Common myeloid progenitor, CD34-positive (primary cell): ENCODE data around the gene FBP2.

Experiments
- CTCF ChIA-PET: fragments of 350-600 bp; sonication (Branson Sonifier 250); formaldehyde crosslinking; loops from one replicate; lab custom pipeline; 2021; ENCODE audit warnings: antibody characterized with exemption; lab: Charles Lee
- POLR2A ChIA-PET: fragments of 350-600 bp; sonication (Branson Sonifier 250); formaldehyde crosslinking; loops from one replicate; lab custom pipeline; 2021; ENCODE audit warnings: antibody characterized with exemption; lab: Charles Lee
- DNase-seq, 3 donors: peaks; one replicate each; pipeline versions ENCODE4 v3.0.0 to v3.0.0-alpha.2; 2013
- H3K27ac ChIP-seq, 2 experiments: 1 replicate in 1 of 2; 2 replicates in 1 of 2; pipeline ENCODE4 v1.7.0; 2013; ENCODE audit warnings: inconsistent platforms in 2 of 2, low read length in 2 of 2, mild to moderate bottlenecking in 2 of 2, low read depth in 1 of 2, moderate library complexity in 1 of 2; ENCODE audit not compliant: severe bottlenecking in 2 of 2, insufficient read depth in 1 of 2, poor library complexity in 1 of 2
- H3K27me3 ChIP-seq, 5 experiments: replicated peaks in 2 of 5; 1 replicate in 3 of 5; 2 replicates in 2 of 5; pipeline versions ENCODE4 v1.6.1 to v1.7.0; 2013; ENCODE audit warnings: low read length in 4 of 5, mild to moderate bottlenecking in 2 of 5, moderate library complexity in 2 of 5, inconsistent platforms in 1 of 5; ENCODE audit not compliant: insufficient read depth in 5 of 5, control insufficient read depth in 4 of 5
- H3K36me3 ChIP-seq, 4 experiments: 1 replicate in 2 of 4; 2 replicates in 2 of 4; pipeline versions ENCODE4 v1.6.1 to v1.7.0; 2013; ENCODE audit warnings: low read length in 3 of 4, control low read depth in 1 of 4, mild to moderate bottlenecking in 1 of 4; ENCODE audit not compliant: control insufficient read depth in 4 of 4, insufficient read depth in 4 of 4
- H3K4me1 ChIP-seq, 4 experiments: 1 replicate in 3 of 4; 2 replicates in 1 of 4; pipeline versions ENCODE4 v1.6.1 to v1.7.1; 2013; ENCODE audit warnings: low read length in 3 of 4, mild to moderate bottlenecking in 3 of 4, control low read depth in 1 of 4, inconsistent platforms in 1 of 4, moderate library complexity in 1 of 4; ENCODE audit not compliant: control insufficient read depth in 4 of 4, insufficient read depth in 4 of 4; ENCODE audit errors: control extremely low read depth in 1 of 4
- H3K4me3 ChIP-seq, 7 experiments: 1 replicate in 4 of 7; 2 replicates in 3 of 7; pipeline versions ENCODE4 v1.5.1 to v1.7.0; 2013; ENCODE audit warnings: mild to moderate bottlenecking in 7 of 7, low read length in 6 of 7, moderate library complexity in 6 of 7, inconsistent platforms in 2 of 7, low read depth in 2 of 7, control low read depth in 1 of 7; ENCODE audit not compliant: insufficient read depth in 4 of 7, control insufficient read depth in 1 of 7; ENCODE audit errors: extremely low read depth in 1 of 7
- H3K9me3 ChIP-seq, 5 experiments: 1 replicate in 4 of 5; 2 replicates in 1 of 5; pipeline versions ENCODE4 v1.6.1 to v1.7.1; 2013; ENCODE audit warnings: low read length in 4 of 5, mild to moderate bottlenecking in 2 of 5, inconsistent platforms in 1 of 5, low read depth in 1 of 5, moderate library complexity in 1 of 5; ENCODE audit not compliant: control insufficient read depth in 4 of 5, insufficient read depth in 2 of 5; ENCODE audit errors: control extremely low read depth in 1 of 5
- WGBS: methylation state at CpG from one replicate; pipeline ENCODE4 v1.1.5; 2013; ENCODE audit not compliant: insufficient coverage; 5-methylcytosine and 5-hydroxymethylcytosine counted together

Gene FBP2

DNA sequence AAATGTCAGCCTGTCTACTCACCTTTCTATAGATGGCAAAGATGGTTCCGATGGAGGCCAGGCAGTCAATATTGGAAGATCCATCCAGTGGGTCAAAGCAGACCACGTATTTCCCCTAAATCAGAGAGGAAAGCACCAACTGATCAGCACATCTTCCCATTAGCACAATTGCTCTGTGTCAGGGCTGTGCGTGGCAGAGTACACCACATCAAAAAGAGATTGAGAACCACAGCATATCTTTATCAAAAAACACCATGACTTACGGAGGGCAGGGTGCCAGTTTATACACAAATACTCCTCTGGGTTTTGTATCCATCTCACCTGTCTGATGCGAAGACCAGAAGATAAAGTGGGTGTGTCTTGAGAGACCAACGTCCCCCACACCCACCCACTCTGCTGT, 9.1 kb downstream of the FBP2 start:
- DNase-seq, result no peak
- ChIA-PET CTCF (interaction anchor here (1.6 kb wide), 1 partner anchor 13 kb away, joined by 3 read pairs; no protein-coding TSS in a partner anchor), POLR2A (no interaction called here)
- Histone ChIP-seq H3K9me3 (no peaks in the 10 kb centered on the region), H3K27ac (no peak overlapping the region), H3K4me1 (no peaks in the 10 kb centered on the region), H3K4me3 (no peak overlapping the region), H3K27me3 (no peaks in the 10 kb centered on the region), H3K36me3 (no peaks in the 10 kb centered on the region)
- 84% methylated on average over 4 of the region's 6 CpGs for WGBS

DNA sequence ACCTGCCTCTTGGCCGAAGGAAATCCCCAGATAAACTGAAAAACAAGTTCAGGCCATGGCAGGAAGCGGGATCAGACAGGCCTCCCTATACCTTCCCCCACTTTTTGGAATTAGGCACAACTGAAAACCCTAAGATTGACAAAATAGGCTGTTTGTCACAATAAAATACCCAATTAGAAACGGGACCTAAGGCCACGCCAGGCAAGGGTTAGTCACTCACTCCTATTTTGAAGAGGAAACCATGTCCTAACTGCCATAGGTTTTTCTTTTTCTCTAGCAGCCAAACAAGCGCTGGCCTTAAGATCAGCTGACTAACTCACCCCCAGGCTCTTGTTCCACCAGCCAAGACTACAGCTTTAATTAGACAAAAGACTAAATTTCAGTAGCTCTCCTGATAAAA, 11.9 kb downstream of the FBP2 start:
- Histone ChIP-seq H3K4me3 (no peak overlapping the region), H3K9me3 (no peaks in the 10 kb centered on the region), H3K27me3 (no peaks in the 10 kb centered on the region), H3K4me1 (no peaks in the 10 kb centered on the region), H3K27ac (no peak overlapping the region), H3K36me3 (no peaks in the 10 kb centered on the region)
- CTCF ChIA-PET, result no interaction called here
- WGBS, result 91% methylated on average over 4 of the region's 5 CpGs
- POLR2A ChIA-PET, result no interaction called here
- no peak for DNase-seq

DNA sequence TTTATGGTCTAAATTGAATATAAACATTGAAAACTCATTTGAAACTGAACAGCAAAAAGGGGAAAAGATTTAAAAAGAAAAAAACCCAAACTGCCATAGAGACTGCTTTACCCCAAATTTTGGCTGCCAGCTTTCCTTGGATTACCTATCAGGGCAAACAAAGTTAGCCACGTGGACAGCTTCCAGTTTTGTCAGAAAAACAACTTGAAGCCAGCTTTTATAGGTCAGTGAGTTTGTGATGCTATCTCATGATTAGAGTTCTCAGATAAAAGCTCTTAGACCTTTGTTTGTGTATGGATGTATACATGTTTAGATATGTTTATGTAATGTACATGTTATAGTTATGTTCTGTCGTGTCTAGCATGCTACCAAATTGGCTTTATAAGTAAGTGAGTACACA, 16.1 kb downstream of the FBP2 start:
- ChIA-PET POLR2A (no interaction called here), CTCF (no interaction called here)
- Histone ChIP-seq H3K9me3 (no peaks in the 10 kb centered on the region), H3K27me3 (no peaks in the 10 kb centered on the region), H3K27ac (no peak overlapping the region), H3K36me3 (no peaks in the 10 kb centered on the region), H3K4me3 (no peak overlapping the region), H3K4me1 (peaks cover 0 to 10% (median 2%) of the 10 kb centered on the region in 4 experiments)
- no peak for DNase-seq
- WGBS, result 88% methylated on average over 1 of the region's 2 CpGs

DNA sequence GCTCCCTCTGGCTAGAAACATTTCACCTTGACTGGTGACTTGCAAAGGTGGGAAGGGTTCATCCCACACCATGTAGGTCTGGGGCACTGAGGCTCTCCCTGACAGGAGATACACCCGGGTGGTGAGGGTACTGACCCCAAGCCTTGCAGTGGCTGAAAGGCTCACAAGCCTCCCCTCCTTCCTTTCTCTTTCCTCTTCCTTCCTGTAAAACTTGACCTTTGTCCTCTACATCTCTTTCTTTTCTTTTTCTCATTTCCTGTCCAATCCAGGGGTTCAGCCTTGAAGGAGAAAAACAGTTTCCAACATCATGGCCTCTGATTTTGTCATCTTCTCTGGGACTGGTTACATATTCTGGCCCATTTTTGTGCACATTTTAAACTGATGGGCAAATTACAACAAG, 16.6 kb downstream of the FBP2 start:
- Histone ChIP-seq H3K4me1 (peaks cover 0 to 10% (median 2%) of the 10 kb centered on the region in 4 experiments), H3K4me3 (no peak overlapping the region), H3K9me3 (no peaks in the 10 kb centered on the region), H3K27me3 (no peaks in the 10 kb centered on the region), H3K36me3 (no peaks in the 10 kb centered on the region), H3K27ac (no peak overlapping the region)
- ChIA-PET POLR2A (no interaction called here), CTCF (no interaction called here)
- whole genome bisulfite sequencing, result 0% methylated on average over 1 of the region's 1 CpG
- no peak for DNase-seq

DNA sequence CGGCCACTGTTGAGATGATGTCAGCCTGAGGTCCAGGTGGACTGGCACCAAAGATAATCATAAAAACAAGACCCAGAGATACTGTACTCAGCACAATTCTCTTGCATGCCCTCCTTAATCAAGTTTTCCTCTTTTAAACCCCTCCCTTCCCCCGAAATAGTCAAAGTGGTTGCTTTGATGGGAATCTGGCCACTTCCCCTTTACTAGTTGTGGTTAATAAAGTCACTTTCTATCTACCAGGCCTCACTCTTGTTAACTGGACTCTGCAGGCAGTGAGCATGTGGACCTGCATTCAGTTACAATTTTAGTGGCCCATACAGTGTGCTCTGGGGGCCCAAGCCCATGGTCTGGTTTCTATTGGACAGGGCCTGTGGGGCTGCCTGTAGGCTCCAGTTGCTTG, 17.5 kb downstream of the FBP2 start:
- H3K27ac ChIP-seq, result no peak overlapping the region
- H3K36me3 ChIP-seq, result no peaks in the 10 kb centered on the region
- POLR2A ChIA-PET, result no interaction called here
- H3K4me1 ChIP-seq, result peaks cover 0 to 10% (median 2%) of the 10 kb centered on the region in 4 experiments
- DNase-seq, result peak in 2 of 3 donors; percentile 26 to 33
- no peak overlapping the region for H3K4me3 ChIP-seq
- H3K27me3 ChIP-seq, result peaks cover 0 to 5% (median 0%) of the 10 kb centered on the region in 5 experiments
- 71% methylated on average over 2 of the region's 2 CpGs for WGBS
- H3K9me3 ChIP-seq, result no peaks in the 10 kb centered on the region
- CTCF ChIA-PET, result no interaction called here

DNA sequence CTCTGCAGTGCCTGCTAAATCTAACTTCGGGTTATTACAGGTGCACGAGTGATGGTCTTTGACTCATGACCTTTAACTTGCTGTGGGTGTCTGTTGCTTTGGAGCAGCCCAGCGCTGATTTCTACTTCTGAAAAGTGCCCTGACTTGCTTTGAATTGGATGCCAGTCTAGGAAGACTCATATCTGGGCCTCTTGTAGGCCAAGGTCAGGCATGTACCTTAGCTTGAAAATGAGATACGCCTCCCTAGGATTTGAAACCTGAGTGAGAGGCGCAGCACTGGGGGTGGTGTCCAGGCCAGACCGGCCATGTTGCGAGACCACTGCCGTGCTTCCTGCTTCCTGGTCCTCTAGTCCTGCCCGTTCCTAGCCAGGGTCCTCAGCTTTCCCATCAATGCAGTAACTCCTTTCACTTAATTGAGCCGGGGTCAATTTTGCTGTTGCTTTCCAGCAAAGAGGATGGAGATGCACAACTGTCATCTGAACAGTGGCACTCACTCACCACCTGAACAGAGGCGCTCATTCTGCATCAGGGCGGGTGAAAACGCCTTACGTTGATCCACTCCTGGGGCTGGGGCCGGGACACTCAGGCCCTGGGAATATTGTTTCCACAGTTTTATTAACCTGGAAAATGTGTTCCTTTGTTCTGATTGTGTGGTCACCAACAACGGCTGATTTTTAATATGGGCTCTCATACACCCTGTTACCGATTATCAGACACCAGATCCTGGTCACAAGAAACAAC, 24.5 kb downstream of the FBP2 start:
- H3K36me3 ChIP-seq, result no peaks in the 10 kb centered on the region
- POLR2A ChIA-PET, result no interaction called here
- H3K4me1 ChIP-seq, result no peaks in the 10 kb centered on the region
- DNase-seq, result no peak
- H3K27me3 ChIP-seq, result peaks cover 0 to 7% (median 0%) of the 10 kb centered on the region in 5 experiments
- 96% methylated on average over 15 of the region's 17 CpGs for WGBS
- H3K9me3 ChIP-seq, result no peaks in the 10 kb centered on the region
- no peak overlapping the region for H3K4me3 ChIP-seq
- CTCF ChIA-PET, result no interaction called here
- no peak overlapping the region for H3K27ac ChIP-seq

DNA sequence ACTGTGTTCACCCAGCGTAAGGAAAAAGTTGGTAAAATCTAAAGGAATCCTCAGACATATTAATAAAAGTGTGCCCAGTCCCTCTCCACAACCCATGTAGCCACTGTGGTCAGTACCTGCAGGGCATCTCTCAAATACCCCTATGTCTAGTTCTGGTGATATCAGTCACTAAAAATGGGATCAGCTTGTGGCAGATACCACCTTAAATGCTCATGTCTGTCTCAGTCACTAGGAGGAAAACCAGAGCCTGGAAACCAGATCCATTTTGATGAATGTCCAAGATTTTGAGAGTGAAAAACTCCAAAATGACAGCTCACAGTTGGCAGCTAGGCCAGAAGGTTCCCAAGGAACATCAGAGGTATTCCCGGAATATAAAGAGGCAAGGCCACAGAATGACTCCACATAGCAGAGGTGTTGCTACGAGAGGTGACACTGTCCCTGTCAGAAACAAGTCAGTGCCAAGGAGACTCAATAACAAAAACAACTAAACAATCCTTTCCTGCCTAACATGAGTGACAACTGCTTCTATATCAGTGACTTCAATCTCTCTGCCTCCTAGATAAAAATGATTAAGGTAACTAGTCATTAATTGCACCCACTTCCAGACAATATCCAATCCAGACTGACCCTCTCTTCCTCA, 25.3 kb downstream of the FBP2 start:
- Histone ChIP-seq H3K36me3 (no peaks in the 10 kb centered on the region), H3K4me3 (no peak overlapping the region), H3K4me1 (no peaks in the 10 kb centered on the region), H3K27ac (no peak overlapping the region), H3K9me3 (no peaks in the 10 kb centered on the region), H3K27me3 (peaks cover 0 to 7% (median 0%) of the 10 kb centered on the region in 5 experiments)
- POLR2A ChIA-PET, result no interaction called here
- 50% methylated on average over 2 of the region's 3 CpGs for WGBS
- CTCF ChIA-PET, result no interaction called here
- DNase-seq, result no peak
